OCI-LY1 (cell line): ENCODE results near the gene TST.

Experiments
- H2AFZ ChIP-seq: fragments of 200-600 bp; sonication (generic), shearing (Covaris generic); 2 replicates; pipeline ENCODE4 v1.6.0; 2014; ENCODE audit warnings: antibody characterized with exemption, mild to moderate bottlenecking, low read length
- H3F3A ChIP-seq: fragments of 200-600 bp; sonication (generic), shearing (Covaris generic); 2 replicates; pipeline ENCODE4 v1.6.0; 2014; ENCODE audit warnings: mild to moderate bottlenecking, antibody characterized with exemption, low read length, moderate library complexity; ENCODE audit not compliant: insufficient read depth
- H3K27ac ChIP-seq: fragments of 200-600 bp; sonication (generic); 2 replicates; pipeline ENCODE4 v1.5.1; 2014; ENCODE audit warnings: low read length, mixed run types, mild to moderate bottlenecking, low read depth; ENCODE audit not compliant: poor library complexity, severe bottlenecking
- H3K27me3 ChIP-seq: fragments of 200-600 bp; sonication (generic); 2 replicates; pipeline ENCODE4 v1.6.0; 2014; ENCODE audit warnings: antibody characterized with exemption, mild to moderate bottlenecking, low read length, moderate library complexity; ENCODE audit not compliant: insufficient read depth
- H3K36me3 ChIP-seq: fragments of 200-600 bp; sonication (generic); 2 replicates; pipeline ENCODE4 v1.6.1; 2014; ENCODE audit warnings: mild to moderate bottlenecking, antibody characterized with exemption, low read length, moderate library complexity, mixed read lengths; ENCODE audit not compliant: insufficient read depth
- H3K4me1 ChIP-seq: fragments of 200-600 bp; sonication (generic); 2 replicates; pipeline ENCODE4 v1.5.1; 2014; ENCODE audit warnings: mild to moderate bottlenecking, low read length, moderate library complexity; ENCODE audit not compliant: insufficient read depth, severe bottlenecking
- H3K4me2 ChIP-seq: fragments of 200-600 bp; sonication (generic), shearing (Covaris generic); 2 replicates; pipeline ENCODE4 v1.6.1; 2014; ENCODE audit warnings: low read length
- H3K4me3 ChIP-seq: fragments of 200-600 bp; sonication (generic); 2 replicates; pipeline ENCODE4 v1.5.1; 2014; ENCODE audit warnings: low read length, low read depth, mild to moderate bottlenecking, mixed read lengths; ENCODE audit not compliant: poor library complexity, severe bottlenecking
- H3K79me2 ChIP-seq: fragments of 200-600 bp; shearing (Covaris generic); 2 replicates; pipeline ENCODE4 v1.6.1; 2016; ENCODE audit warnings: mixed run types, low read length, mixed read lengths; ENCODE audit not compliant: insufficient read depth
- H3K9ac ChIP-seq: fragments of 200-600 bp; sonication (generic), shearing (Covaris generic); 2 replicates; pipeline ENCODE4 v1.6.1; 2014; ENCODE audit warnings: mild to moderate bottlenecking, low read length, mixed read lengths
- H3K9me2 ChIP-seq: fragments of 200-600 bp; sonication (generic), shearing (Covaris generic); 2 replicates; pipeline ENCODE4 v1.6.1; 2014; ENCODE audit warnings: low read depth, mild to moderate bottlenecking, low read length, mixed read lengths
- H3K9me3 ChIP-seq: fragments of 200-600 bp; shearing (Covaris generic); 2 replicates; pipeline ENCODE4 v1.6.1; 2014; ENCODE audit warnings: low read length, mixed read lengths
- H4K20me1 ChIP-seq: fragments of 200-600 bp; sonication (generic), shearing (Covaris generic); 2 replicates; pipeline ENCODE4 v1.6.0; 2016; ENCODE audit warnings: mild to moderate bottlenecking, low read length; ENCODE audit not compliant: insufficient read depth
- EZH2 ChIP-seq: fragments of 200-600 bp; sonication (generic), shearing (Covaris generic); IDR thresholded peaks from 2 replicates; pipeline ENCODE4 v1.8.0; 2017; ENCODE audit warnings: borderline replicate concordance, mixed run types, mild to moderate bottlenecking, antibody characterized with exemption, low read length, moderate library complexity, mixed read lengths
- TF ChIP-seq, protein P1 (sequence below): fragments of 200-600 bp; sonication (generic), shearing (Covaris generic); IDR thresholded peaks from 2 replicates; pipeline ENCODE4 v1.5.1; 2017; ENCODE audit warnings: mild to moderate bottlenecking, antibody characterized with exemption, low read length, moderate library complexity, mixed read lengths

TST gene

DNA sequence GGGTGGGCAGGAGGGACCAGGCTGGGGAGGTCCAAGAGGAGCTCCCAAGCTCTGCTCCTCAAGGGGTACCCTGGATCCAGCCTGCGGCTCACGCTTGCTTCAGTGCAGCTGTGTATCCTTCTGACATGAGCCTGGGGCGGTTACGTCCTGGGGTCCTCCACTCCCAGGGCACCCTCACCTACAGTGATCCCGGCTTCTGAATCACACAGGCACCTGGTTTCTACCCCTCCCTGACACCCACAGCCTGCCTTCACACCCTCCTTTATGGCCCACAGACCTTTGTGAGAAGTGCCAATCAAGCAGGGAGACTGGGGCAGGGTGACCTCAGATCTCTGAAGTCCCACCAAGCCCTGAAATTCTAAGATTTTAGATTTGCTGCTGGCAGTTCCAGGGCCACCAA is 1.8 kb upstream of the TST start:
- Histone ChIP-seq H3K36me3 (no peaks in the 10 kb centered on the region), H3K9me3 (no peaks in the 10 kb centered on the region), H3F3A (no peaks in the 10 kb centered on the region), H3K9ac (no peak overlapping the region), H3K4me3 (no peak overlapping the region), H3K27ac (no peak overlapping the region), H2AFZ (no peak overlapping the region), H3K9me2 (no peaks in the 10 kb centered on the region), H3K4me2 (no peak overlapping the region), H3K27me3 (no peaks in the 10 kb centered on the region), H3K4me1 (no peaks in the 10 kb centered on the region), H4K20me1 (no peaks in the 10 kb centered on the region), H3K79me2 (no peaks in the 10 kb centered on the region)
- TF ChIP-seq, protein P1, sequence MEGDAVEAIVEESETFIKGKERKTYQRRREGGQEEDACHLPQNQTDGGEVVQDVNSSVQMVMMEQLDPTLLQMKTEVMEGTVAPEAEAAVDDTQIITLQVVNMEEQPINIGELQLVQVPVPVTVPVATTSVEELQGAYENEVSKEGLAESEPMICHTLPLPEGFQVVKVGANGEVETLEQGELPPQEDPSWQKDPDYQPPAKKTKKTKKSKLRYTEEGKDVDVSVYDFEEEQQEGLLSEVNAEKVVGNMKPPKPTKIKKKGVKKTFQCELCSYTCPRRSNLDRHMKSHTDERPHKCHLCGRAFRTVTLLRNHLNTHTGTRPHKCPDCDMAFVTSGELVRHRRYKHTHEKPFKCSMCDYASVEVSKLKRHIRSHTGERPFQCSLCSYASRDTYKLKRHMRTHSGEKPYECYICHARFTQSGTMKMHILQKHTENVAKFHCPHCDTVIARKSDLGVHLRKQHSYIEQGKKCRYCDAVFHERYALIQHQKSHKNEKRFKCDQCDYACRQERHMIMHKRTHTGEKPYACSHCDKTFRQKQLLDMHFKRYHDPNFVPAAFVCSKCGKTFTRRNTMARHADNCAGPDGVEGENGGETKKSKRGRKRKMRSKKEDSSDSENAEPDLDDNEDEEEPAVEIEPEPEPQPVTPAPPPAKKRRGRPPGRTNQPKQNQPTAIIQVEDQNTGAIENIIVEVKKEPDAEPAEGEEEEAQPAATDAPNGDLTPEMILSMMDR, result no peak
- TF ChIP-seq EZH2, result no peak

DNA sequence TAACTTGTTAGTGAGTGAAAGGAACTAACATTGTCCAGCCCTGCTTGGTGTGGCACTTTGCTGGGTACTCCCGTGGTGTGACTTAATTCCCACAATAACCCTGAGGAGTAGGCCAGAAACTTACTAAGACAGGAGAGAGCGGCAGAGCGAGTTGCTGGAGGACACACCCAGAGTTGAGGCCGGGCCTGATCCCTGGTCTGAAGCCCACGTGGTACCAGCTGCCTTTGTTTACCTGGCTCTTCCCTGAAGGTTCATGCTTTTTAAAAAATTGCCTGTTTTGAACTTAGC is 889 bp upstream of the TST start:
- peak overlapping the region; percentile 70 for H3K4me3 ChIP-seq
- no peaks in the 10 kb centered on the region for H3K36me3 ChIP-seq
- no peak for TF ChIP-seq EZH2
- TF ChIP-seq, protein P1, result no peak
- H3K79me2 ChIP-seq, result no peaks in the 10 kb centered on the region
- no peaks in the 10 kb centered on the region for H3F3A ChIP-seq
- H3K4me1 ChIP-seq, result no peaks in the 10 kb centered on the region
- H3K9me2 ChIP-seq, result no peaks in the 10 kb centered on the region
- H4K20me1 ChIP-seq, result no peaks in the 10 kb centered on the region
- peak overlapping the region; percentile 86 for H3K4me2 ChIP-seq
- H3K9me3 ChIP-seq, result no peaks in the 10 kb centered on the region
- H3K27me3 ChIP-seq, result no peaks in the 10 kb centered on the region
- H3K9ac ChIP-seq, result peak overlapping the region; percentile 62; the same call in 1 of the 2 replicates
- H3K27ac ChIP-seq, result no peak overlapping the region
- H2AFZ ChIP-seq, result no peak overlapping the region

DNA sequence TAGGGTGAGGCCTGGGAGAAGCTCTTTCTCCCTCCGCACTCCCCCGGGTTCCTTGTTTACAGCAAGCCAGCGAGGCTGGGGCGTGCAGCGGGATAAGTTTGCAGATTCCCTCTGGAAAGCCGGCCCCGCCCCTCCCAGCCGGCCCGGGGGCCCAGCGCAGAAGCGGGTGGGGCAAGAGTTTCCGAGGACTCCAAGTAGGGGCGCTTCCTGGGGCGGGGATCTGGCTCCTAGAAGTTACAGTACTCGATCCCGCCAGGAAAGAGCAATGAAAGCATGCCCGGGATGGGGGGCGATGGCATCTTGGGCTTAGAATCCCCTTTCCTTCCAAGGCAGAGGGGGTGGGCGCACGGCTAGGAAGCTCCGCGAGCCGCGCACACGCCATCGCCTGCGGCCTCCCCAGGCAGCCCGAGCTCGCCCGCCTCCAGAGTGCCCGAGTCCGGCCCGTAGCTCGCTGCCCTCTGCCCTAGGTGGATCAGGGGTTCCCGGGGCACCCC is 385 bp downstream of the TST start:
- H3K9ac ChIP-seq, result no peak overlapping the region; the same call in 1 of the 2 replicates
- no peaks in the 10 kb centered on the region for H4K20me1 ChIP-seq
- H3K36me3 ChIP-seq, result no peaks in the 10 kb centered on the region
- no peak for TF ChIP-seq EZH2
- TF ChIP-seq, protein P1, result no peak
- H2AFZ ChIP-seq, result no peak overlapping the region
- no peaks in the 10 kb centered on the region for H3K27me3 ChIP-seq
- H3K4me2 ChIP-seq, result peak overlapping the region; percentile 58
- no peaks in the 10 kb centered on the region for H3K79me2 ChIP-seq
- peak overlapping the region; percentile 50 for H3K4me3 ChIP-seq
- no peaks in the 10 kb centered on the region for H3K9me2 ChIP-seq
- H3K4me1 ChIP-seq, result no peaks in the 10 kb centered on the region
- H3F3A ChIP-seq, result no peaks in the 10 kb centered on the region
- no peaks in the 10 kb centered on the region for H3K9me3 ChIP-seq
- H3K27ac ChIP-seq, result no peak overlapping the region
